Measurements from ENCODE around the gene PPP2R2C.

Gene PPP2R2C

DNA sequence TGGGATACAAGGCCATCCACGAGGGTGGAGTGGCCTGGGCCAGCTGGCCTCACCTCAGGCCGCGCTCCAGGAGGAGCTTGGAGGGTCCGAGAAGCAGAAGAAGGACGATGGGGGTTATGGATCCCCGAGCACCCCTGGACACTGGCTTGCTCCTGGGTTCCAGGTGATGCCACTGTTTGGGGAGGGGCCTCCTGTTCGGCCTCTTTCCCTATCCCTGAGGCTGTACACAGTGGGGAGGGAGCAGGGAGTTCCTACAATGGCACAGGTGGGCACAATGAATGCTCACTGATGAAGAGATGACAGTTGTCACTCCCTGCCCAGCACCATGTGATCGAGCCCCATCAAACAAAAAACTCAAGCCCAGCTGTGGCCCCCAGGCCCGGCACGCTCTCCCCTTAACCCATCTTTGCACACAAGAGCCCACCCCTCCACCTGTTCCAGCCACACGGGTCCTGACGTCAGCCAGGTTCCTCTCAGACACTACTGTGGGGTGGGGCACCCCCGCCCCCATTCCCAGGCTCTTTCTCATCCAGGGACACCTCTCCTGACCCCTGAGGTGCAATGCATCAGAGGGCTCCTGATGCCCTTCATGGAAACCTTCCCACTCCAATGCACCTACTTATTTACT is 132.5 kb downstream of the PPP2R2C start:
- ATAC-seq: no peak

DNA sequence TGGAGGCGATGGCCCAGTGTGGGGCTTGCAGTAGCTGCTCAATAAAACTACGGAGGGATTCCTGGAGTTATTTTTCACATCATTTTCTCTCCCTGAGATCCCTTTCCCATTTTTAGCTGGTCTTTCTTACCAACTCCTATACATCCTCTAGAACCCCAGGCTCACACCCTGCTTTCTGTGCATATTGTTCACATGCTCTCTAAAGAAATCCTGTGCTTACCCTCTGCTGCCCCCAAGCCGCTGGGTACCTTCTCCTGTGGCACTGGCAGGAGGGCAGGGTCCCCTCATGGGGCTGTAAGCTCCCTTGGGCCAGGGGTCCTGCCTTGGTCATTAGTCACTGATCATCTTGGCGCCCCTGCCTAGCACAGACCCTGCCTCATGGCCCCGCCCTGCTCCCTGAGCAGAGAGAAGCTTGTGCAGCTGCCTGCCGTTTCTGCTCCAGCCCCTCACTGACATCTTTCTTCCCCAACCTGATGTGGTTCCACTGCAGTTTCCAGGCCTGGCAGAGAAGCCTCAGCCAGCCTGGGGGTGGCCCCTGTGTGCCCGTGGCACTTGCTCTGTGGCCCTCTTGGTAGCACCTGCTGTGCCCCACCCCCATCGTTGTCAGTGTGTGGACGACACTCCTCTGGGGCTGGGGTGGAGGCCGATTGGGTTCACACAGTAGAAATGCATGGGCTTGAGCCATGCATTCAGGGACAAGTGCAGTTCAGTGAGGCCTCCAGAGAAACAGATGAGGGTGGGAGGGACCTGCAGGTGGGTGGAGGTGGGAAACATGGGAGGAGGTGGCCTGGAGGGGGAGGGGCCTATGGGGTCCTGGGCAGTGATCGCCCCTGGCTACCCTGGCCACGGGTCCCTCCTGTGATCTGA is 133.2 kb downstream of the PPP2R2C start:
- ATAC-seq: no peak

DNA sequence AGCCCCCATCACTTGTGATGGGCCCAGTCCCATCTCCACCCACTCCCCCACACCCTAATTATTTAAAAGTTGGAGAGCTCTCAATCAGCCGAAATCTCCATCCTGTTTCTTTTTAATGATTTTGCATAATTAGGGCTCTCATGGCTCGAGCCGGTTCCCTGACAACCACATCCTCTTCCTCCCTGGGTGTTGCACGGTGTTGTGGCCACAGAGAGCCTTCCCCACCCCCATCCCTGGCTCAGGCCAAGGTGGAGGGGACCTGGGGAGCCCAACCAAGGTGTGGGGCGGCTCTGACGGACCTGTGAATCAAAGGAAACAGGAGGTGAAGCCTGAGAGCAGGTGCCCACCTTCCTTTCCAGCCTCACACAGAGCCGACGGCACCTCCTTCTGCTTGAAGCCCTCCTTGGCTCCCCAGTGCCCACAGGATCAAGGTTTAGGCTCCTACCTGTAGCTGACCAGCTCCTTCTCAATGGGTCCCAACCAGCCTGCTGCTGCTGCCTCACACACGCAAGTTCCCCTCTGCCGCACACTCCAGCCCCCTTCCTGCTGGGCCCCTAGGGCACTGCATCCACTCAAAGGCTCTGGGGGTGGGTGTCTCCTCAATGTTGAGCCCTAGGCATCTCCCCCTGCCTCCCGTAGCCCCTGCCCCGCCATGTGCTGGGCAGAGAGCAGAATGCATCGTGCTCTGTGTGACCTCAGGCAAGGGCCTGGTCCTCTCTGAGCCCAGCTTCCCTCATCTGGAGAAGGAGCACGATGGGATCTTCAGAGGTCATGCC is 134.1 kb downstream of the PPP2R2C start:
- peak; percentile 28 to 64 for ATAC-seq

DNA sequence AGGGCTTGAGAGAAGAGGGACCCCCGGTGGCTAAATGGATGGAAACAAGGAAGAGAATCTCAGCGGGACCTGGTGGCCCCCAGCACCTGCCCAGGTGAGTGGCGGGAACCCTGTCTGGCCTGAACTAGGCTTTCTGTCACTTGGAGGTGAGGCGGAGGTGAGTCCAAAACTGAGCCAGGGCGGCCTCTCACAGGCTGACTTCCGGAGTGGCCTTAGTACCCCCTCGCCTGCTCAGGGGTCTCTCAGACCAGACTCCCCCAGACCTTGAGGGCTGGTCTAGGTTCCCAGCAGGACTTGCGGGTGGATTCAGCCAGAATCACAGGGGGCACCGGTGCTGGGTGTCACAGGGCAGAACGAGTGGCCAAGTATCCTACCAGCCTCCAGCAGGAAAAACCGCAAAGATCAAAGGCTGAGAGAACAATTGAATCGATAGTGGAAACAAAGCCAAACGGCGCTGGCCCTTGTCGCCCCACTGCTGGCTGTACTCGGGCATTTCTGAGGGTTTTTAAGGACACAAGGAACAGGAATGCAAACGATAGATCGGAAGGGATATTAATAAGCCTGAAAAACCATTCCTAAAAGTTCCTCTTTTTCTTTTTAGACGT is 135.0 kb downstream of the PPP2R2C start:
- ATAC-seq: no peak

GRCh38 chr4:6336166-6336565 is 136.2 kb downstream of the PPP2R2C start:
- no peak for ATAC-seq

GRCh38 chr4:6335040-6335590 is 137.3 kb downstream of the PPP2R2C start:
- no peak for ATAC-seq

GRCh38 chr4:6334203-6334887 is 138.1 kb downstream of the PPP2R2C start:
- no peak for ATAC-seq

DNA sequence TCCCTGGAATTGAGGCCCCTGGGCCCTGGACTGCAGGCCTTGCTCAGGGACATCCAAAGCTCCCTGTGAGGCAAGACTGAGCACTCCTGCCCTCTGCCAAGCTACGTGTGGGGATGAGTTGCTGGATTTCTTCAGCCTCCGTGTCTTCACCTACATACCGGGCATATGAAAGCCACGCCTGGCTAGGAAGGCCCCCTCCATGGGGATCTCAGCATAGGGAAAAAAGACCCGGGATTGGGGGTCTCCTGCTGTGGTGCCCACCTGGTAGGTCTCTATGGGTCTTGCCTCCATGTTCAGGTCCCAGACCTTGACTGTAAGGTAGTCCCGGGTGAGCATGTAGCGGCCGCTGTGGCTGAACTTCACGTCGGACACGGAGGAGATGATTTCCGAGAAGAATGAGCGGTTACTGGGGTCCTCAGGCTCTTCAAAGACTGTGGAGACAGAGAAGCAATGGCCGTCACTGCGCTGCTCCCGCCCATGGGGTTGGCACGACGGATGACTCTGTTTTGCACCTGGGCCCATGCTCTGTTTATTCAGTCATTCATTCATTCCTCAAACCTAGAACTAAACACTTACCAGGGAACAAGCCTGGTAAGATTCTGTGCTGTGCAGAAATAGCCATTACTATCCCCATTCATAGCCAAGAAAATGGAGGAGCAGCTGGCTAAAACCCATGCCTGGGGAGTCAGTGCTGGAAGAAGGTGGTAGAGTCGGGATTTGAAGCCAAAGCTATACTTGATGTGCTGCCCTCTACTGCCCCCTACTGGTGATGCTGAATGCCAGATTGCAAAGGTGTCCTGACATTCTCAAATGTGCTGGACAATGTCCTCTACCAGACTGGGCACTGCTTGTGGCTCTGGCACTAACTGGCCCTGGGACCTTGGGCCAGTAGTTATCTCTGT is 138.9 kb downstream of the PPP2R2C start:
- ATAC-seq: no peak

- no peak for ATAC-seq
Observed at GRCh38 chr4:6332669-6333050, 139.8 kb downstream of the PPP2R2C start.

DNA sequence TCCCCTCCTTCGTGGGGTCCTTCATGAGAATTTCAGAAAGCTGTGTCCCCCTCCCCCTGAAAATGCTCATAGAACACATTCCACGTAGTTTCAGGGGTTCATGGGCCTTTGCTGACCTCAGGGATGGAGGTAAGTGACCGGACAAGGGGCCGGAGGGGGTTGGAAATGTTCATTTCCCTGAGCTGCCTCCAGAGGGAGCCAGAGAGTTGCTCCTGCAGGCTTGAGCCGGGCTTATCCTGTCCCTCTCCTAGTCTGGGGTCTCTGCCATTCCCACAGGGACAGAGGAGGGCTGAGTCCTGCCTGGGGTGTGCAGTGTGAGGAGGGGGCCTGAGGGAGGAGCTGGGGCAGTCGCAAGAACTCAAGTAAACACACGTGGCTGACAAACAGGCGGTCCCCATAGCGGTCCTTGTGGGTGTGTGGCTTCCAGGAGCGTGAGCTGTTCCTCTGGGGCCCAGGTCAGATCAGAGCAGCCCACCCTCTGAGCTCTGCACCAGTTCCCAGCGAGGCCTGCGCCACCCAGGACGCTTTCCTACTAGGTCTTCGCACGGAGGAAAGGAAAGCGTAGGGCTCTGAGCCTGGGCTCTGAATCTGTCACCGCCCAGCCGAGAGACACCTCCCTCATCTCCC is 140.3 kb downstream of the PPP2R2C start:
- no peak for ATAC-seq

DNA sequence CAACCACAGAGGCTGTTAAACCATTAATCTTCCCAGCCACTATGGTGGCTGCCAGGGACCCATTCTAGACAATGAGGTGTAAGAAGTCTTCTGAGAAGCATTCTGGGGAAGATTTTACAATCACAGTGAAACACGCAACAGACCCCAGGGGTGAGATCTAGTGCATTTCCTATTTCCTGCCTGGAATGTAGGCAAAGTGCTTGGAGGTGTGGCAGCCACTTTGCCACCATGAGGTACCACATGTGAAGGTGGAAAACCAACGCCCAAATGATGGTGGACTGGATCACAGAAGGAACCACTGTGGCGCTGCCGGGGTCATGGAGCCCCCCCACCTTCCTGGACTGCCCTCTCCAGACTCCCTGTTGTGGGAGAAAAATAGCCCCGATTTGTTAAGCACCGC is 140.9 kb downstream of the PPP2R2C start:
- ATAC-seq: no peak

GRCh38 chr4:6331018-6331417 is 141.4 kb downstream of the PPP2R2C start:
- peak in 1 of 2 donors; percentile 27 for ATAC-seq

DNA sequence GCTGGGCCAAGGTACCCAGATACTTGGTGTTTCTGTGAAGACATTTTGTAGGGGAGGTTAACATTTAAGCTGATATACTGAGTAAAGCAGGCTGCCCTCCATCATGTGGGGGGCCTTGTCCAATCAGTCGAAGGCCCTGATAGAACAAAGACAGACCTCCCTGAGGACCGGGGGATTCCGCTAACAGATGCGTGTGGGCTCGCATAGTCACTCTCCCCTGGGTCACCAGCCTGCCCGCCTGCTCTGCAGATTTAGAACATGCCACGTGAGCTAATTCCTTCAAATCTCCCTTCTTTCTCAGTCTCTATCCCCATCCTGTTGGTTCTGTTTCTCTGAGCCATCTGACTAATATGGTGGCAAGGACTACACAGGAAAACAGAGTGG is 142.0 kb downstream of the PPP2R2C start:
- no peak for ATAC-seq

- ATAC-seq: no peak
Observed at GRCh38 chr4:6329478-6330383, 142.7 kb downstream of the PPP2R2C start.

- no peak for ATAC-seq
Observed at GRCh38 chr4:6328526-6328925, 143.9 kb downstream of the PPP2R2C start.

DNA sequence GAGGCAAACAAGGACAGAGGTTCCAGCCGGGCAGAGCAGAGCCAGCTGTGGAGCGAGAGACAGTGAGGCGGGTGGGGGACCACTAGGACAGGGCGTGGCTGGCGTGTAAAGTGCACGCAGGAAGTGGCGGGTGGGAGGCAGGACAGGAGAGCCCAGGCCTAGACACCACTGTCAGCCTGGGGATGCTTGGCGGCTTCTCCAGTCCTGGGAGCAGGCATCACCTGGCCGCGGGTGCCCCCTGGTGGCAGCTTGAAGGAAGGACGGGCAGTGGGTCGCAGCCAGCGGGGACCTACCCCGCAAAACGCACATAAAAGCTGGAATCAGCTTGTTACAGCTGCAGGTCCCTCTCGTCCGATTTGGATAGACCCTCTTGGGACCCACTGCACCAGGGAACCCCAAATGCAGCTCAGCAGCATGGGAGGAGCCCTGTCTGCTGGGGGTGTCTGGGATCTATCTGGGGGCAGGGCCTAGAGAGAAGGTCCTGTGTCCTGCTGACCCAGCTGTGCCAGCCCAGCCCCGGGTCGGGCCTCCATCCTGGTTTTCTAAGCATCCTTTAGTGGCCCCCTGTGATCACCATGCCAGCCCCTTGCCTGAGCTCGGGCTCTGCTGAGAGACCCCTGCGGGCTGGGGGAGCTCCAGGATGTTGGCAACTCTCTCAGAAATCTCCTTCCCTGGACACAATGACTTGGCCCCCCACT is 145.0 kb downstream of the PPP2R2C start:
- peak; percentile 71 to 74 for ATAC-seq

DNA sequence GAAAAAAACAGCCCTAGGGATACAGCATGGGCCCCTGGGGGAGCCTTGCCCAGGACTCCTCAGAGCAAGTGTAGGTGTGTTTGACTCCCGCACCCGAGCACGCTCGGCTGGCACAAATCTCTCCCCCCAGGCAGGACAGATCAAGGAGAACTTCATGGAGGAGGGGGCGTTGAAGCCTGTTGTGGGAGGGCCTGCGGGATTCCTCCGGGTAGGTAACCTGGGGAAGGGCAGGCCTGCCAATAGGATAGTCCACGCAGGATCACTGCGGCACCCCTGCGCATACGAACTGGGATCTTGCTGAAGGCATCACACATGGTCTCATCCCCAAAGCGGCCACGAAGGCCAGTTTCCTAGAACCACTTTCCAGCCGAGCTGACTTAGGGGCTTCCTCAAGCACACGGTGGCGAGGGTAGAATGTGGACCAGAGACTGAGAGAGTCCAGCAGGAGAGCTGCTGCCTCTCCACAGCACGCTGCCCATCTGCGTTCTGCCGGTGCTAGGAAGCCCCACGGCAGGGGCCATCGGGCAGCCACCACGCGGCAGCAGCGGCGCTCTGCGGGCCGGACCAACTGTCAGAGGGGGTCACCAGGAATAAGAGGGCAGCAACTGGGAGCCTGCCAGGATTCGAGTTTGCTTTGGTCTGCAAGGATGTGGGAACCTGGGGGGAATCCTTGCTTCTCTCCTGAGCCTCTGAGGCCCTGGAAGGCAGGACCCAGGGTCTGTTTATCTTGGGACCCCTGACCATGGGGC is 145.9 kb downstream of the PPP2R2C start:
- no peak for ATAC-seq

DNA sequence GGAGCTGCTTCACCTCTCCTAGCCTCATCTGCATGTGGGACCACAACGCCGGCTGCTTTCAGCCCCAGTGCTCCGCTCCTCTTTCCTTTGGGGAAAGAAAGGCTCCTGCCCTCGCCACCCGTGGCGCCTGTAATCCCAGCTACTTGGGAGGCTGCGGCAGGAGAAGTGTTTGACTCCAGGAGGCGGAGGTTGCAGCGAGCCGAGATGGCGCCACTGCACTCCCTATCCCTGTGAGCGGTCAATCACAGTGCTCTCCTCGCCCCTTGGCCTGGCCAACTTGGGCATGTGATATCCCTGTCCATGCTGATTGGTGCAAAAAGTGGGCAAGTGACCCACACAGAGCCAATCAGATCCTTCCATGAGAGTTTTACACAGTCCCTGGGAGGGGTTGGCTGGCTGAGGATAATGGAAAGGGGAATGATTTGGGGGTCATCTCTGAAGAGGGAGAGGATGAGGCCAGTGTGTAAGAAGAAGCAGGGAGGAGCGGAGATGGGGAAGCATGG is 146.6 kb downstream of the PPP2R2C start:
- ATAC-seq: no peak
